ENCODE measurements around the gene RASA4.
"Not testable (repeated sequence)": the region's sequence is repeated elsewhere in the genome, so short reads cannot be mapped to it uniquely, and the experiment has no call there.

Gene RASA4

GRCh38 chr7:102532127-102532526, 84.4 kb downstream of the RASA4 start:
- not testable (repeated sequence) for H3F3A ChIP-seq (ENCODE audit: insufficient read depth); H3K4me2 ChIP-seq (ENCODE audit: low read depth, low read length, poor library complexity, severe bottlenecking); H3K79me2 ChIP-seq (ENCODE audit: insufficient read depth, low read length); H3K9me2 ChIP-seq (replicated peaks; ENCODE audit: insufficient read depth, low read length); H3K27ac ChIP-seq (ENCODE audit: low read depth, low read length); H2AFZ ChIP-seq (ENCODE audit: low read depth, low read length, severe bottlenecking); H3K27me3 ChIP-seq (ENCODE audit: low read length); H3K9ac ChIP-seq (ENCODE audit: low read length); H3K4me3 ChIP-seq (ENCODE audit: insufficient read depth, low read length, poor library complexity, severe bottlenecking); H4K20me1 ChIP-seq (ENCODE audit: low read depth, low read length); H3K36me3 ChIP-seq (ENCODE audit: low read length); H3K9me3 ChIP-seq (ENCODE audit: insufficient read depth, low read length)

GRCh38 chr7:102531583-102531982, 85.0 kb downstream of the RASA4 start:
- H3K79me2 ChIP-seq (ENCODE audit: insufficient read depth, low read length); H3K9ac ChIP-seq (ENCODE audit: low read length); H3F3A ChIP-seq (ENCODE audit: insufficient read depth); H3K9me3 ChIP-seq (ENCODE audit: insufficient read depth, low read length); H3K4me2 ChIP-seq (ENCODE audit: low read depth, low read length, poor library complexity, severe bottlenecking); H3K27ac ChIP-seq (ENCODE audit: low read depth, low read length); H3K27me3 ChIP-seq (ENCODE audit: low read length); H4K20me1 ChIP-seq (ENCODE audit: low read depth, low read length); H3K4me3 ChIP-seq (ENCODE audit: insufficient read depth, low read length, poor library complexity, severe bottlenecking); H2AFZ ChIP-seq (ENCODE audit: low read depth, low read length, severe bottlenecking); H3K36me3 ChIP-seq (ENCODE audit: low read length); H3K9me2 ChIP-seq (replicated peaks; ENCODE audit: insufficient read depth, low read length): not testable (repeated sequence)

GRCh38 chr7:102527822-102528793, 88.4 kb downstream of the RASA4 start:
- H3F3A ChIP-seq (ENCODE audit: insufficient read depth); H3K9me3 ChIP-seq (ENCODE audit: insufficient read depth, low read length); H3K9ac ChIP-seq (ENCODE audit: low read length); H3K9me2 ChIP-seq (replicated peaks; ENCODE audit: insufficient read depth, low read length); H3K27me3 ChIP-seq (ENCODE audit: low read length); H2AFZ ChIP-seq (ENCODE audit: low read depth, low read length, severe bottlenecking); H3K79me2 ChIP-seq (ENCODE audit: insufficient read depth, low read length); H3K36me3 ChIP-seq (ENCODE audit: low read length); H3K27ac ChIP-seq (ENCODE audit: low read depth, low read length); H3K4me2 ChIP-seq (ENCODE audit: low read depth, low read length, poor library complexity, severe bottlenecking); H4K20me1 ChIP-seq (ENCODE audit: low read depth, low read length); H3K4me3 ChIP-seq (ENCODE audit: insufficient read depth, low read length, poor library complexity, severe bottlenecking): not testable (repeated sequence)

- not testable (repeated sequence) for H3K9me2 ChIP-seq (replicated peaks; ENCODE audit: insufficient read depth, low read length); H3K9ac ChIP-seq (ENCODE audit: low read length); H3K36me3 ChIP-seq (ENCODE audit: low read length); H4K20me1 ChIP-seq (ENCODE audit: low read depth, low read length); H2AFZ ChIP-seq (ENCODE audit: low read depth, low read length, severe bottlenecking); H3K79me2 ChIP-seq (ENCODE audit: insufficient read depth, low read length); H3K4me3 ChIP-seq (ENCODE audit: insufficient read depth, low read length, poor library complexity, severe bottlenecking); H3K9me3 ChIP-seq (ENCODE audit: insufficient read depth, low read length); H3F3A ChIP-seq (ENCODE audit: insufficient read depth); H3K4me2 ChIP-seq (ENCODE audit: low read depth, low read length, poor library complexity, severe bottlenecking); H3K27ac ChIP-seq (ENCODE audit: low read depth, low read length); H3K27me3 ChIP-seq (ENCODE audit: low read length)
These were observed 89.4 kb downstream of the RASA4 start for GRCh38 chr7:102527182-102527581.

GRCh38 chr7:102524803-102525202, 91.8 kb downstream of the RASA4 start:
- H3K9me2 ChIP-seq (replicated peaks; ENCODE audit: insufficient read depth, low read length); H3K9me3 ChIP-seq (ENCODE audit: insufficient read depth, low read length); H3K27ac ChIP-seq (ENCODE audit: low read depth, low read length); H4K20me1 ChIP-seq (ENCODE audit: low read depth, low read length); H3F3A ChIP-seq (ENCODE audit: insufficient read depth); H3K9ac ChIP-seq (ENCODE audit: low read length); H3K4me2 ChIP-seq (ENCODE audit: low read depth, low read length, poor library complexity, severe bottlenecking); H2AFZ ChIP-seq (ENCODE audit: low read depth, low read length, severe bottlenecking); H3K79me2 ChIP-seq (ENCODE audit: insufficient read depth, low read length); H3K36me3 ChIP-seq (ENCODE audit: low read length); H3K4me3 ChIP-seq (ENCODE audit: insufficient read depth, low read length, poor library complexity, severe bottlenecking); H3K27me3 ChIP-seq (ENCODE audit: low read length): not testable (repeated sequence)
